Measurements from ENCODE around the gene NPB.

GRCh38 chr17:81858967-81859905 is 42.8 kb upstream of the NPB start:
- no peak for TF ChIP-seq CTCF (IDR thresholded peaks at IDR 0.05; ENCODE audit: low read length)
- TF ChIP-seq EZH2phosphoT487 (IDR thresholded peaks at IDR 0.05; ENCODE audit: low read length), result no peak
- TF ChIP-seq EZH2 (optimal IDR thresholded peaks at IDR 0.05; ENCODE audit: low read depth, low read length), result no peak
